GM12878 (cell line): ENCODE results near the gene TESK2. TPM values are rescaled to one million over a fixed set of nuclear protein-coding genes. Genes with fewer than 3 reads are reported as not detected.

ENCODE experiments used
- ATAC-seq: fragments of 200-7000 bp; cut with Tn5 transposase; 3 replicates; pipeline ENCODE4 v1.9.1; 2020; ENCODE audit warnings: mild to moderate bottlenecking, moderate library complexity
- BruUV-seq: library from RNA; stranded (reverse); fragments of 400-500 nt; replicated peaks from 2 replicates; lab custom pipeline; 2021; lab: Mats Ljungman, UMichigan
- CTCF ChIA-PET: fragments of 300-600 bp; sonication (Branson Sonifier 250); formaldehyde crosslinking; extraction: SDS; loops from one replicate; lab custom pipeline; 2021; ENCODE audit warnings: inconsistent platforms; lab: Yijun Ruan, JAX
- POLR2A ChIA-PET: fragments of 350-600 bp; formaldehyde crosslinking; extraction: SDS; loops from one replicate; lab custom pipeline; 2021; ENCODE audit warnings: inconsistent platforms; lab: Charles Lee
- RAD21 ChIA-PET: fragments of 300-600 bp; sonication (Branson Sonifier 250); formaldehyde crosslinking; loops from one replicate; lab custom pipeline; 2023; ENCODE audit warnings: antibody characterized with exemption; ENCODE audit not compliant: unreplicated experiment; lab: Charles Lee
- SMC1A ChIA-PET: fragments of 300-600 bp; sonication (Branson Sonifier 250); formaldehyde crosslinking; loops from one replicate; lab custom pipeline; 2023; ENCODE audit not compliant: unreplicated experiment, uncharacterized antibody; lab: Charles Lee
- DNase-seq: peaks from one replicate; pipeline ENCODE4 v3.0.0-alpha.2; 2011; ENCODE audit warnings: low read depth, low spot score
- FAIRE-seq: peaks from 3 replicates; lab custom pipeline; 2011; peaks lifted over from hg19 to GRCh38; lab: Jason Lieb, UNC
- H2AFZ ChIP-seq: 2 replicates; pipeline ENCODE4 v1.6.0; 2011; ENCODE audit warnings: low read depth, low read length, control low read depth; ENCODE audit not compliant: control insufficient read depth
- H3K27ac ChIP-seq: 2 replicates; pipeline ENCODE4 v1.5.1; 2011; ENCODE audit warnings: control low read depth; ENCODE audit not compliant: control insufficient read depth, insufficient read depth
- H3K27me3 ChIP-seq, 2 experiments: replicated peaks in 1 of 2; 2 replicates each; pipeline versions ENCODE4 v1.6.0 to v1.6.1; 2011; ENCODE audit warnings: low read length in 1 of 2; ENCODE audit not compliant: control insufficient read depth in 2 of 2, insufficient read depth in 2 of 2
- H3K36me3 ChIP-seq, 2 experiments: 2 replicates each; pipeline ENCODE4 v1.5.1; 2011; ENCODE audit warnings: low read length in 1 of 2; ENCODE audit not compliant: control insufficient read depth in 2 of 2, insufficient read depth in 2 of 2
- H3K4me1 ChIP-seq: 2 replicates; pipeline ENCODE4 v1.6.1; 2011; ENCODE audit warnings: mild to moderate bottlenecking, low read length, moderate library complexity, mixed read lengths; ENCODE audit not compliant: control insufficient read depth, insufficient read depth
- H3K4me2 ChIP-seq: 2 replicates; pipeline ENCODE4 v1.6.0; 2011; ENCODE audit warnings: control low read depth; ENCODE audit not compliant: control insufficient read depth, insufficient read depth
- H3K4me3 ChIP-seq: fragments of 200-600 bp; sonication (generic); 2 replicates; pipeline ENCODE4 v1.5.1; 2016
- H3K79me2 ChIP-seq: 2 replicates; pipeline ENCODE4 v1.6.0; 2011; ENCODE audit warnings: low read length; ENCODE audit not compliant: control insufficient read depth, insufficient read depth
- H3K9ac ChIP-seq: 2 replicates; pipeline ENCODE4 v1.8.0; 2011; ENCODE audit warnings: low read length, control low read depth, mixed read lengths; ENCODE audit not compliant: control insufficient read depth, insufficient read depth
- H3K9me3 ChIP-seq: replicated peaks from 3 replicates; pipeline ENCODE4 v1.5.1; 2011; ENCODE audit warnings: mild to moderate bottlenecking, low read length; ENCODE audit not compliant: control insufficient read depth, insufficient read depth
- H4K20me1 ChIP-seq: 2 replicates; pipeline ENCODE4 v1.6.0; 2011; ENCODE audit not compliant: control insufficient read depth, insufficient read depth
- CBX3 ChIP-seq: fragments of 200-600 bp; sonication (generic); IDR thresholded peaks from 2 replicates; pipeline ENCODE4 v1.6.1; 2016; ENCODE audit warnings: low read depth, borderline replicate concordance
- CEBPB ChIP-seq, 2 experiments: fragments of 150-350 bp in 1 of 2; IDR thresholded peaks; 2 replicates each; pipeline ENCODE4 v1.6.1; 2012 to 2014; ENCODE audit warnings: low read depth in 2 of 2, low read length in 2 of 2, borderline replicate concordance in 1 of 2, inconsistent platforms in 1 of 2
- DPF2 ChIP-seq: fragments of 450-650 bp; IDR thresholded peaks from 2 replicates; pipeline ENCODE4 v1.6.1; 2017; ENCODE audit warnings: mild to moderate bottlenecking
- GATAD2B ChIP-seq: fragments of 450-650 bp; conservative IDR thresholded peaks from 2 replicates; pipeline ENCODE4 v1.6.1; 2017; ENCODE audit warnings: low read depth, mild to moderate bottlenecking, moderate library complexity
- IRF4 ChIP-seq: IDR thresholded peaks from 2 replicates; pipeline ENCODE4 v1.6.1; 2011; ENCODE audit warnings: low read depth, low read length
- MEF2B ChIP-seq: fragments of 450-650 bp; IDR thresholded peaks from 2 replicates; pipeline ENCODE4 v1.6.1; 2018; ENCODE audit warnings: mild to moderate bottlenecking, moderate library complexity; ENCODE audit not compliant: partially characterized antibody, poor library complexity, severe bottlenecking
- MXI1 ChIP-seq: fragments of 150-350 bp; IDR thresholded peaks from 2 replicates; pipeline ENCODE4 v1.6.1; 2011; ENCODE audit warnings: low read depth, mild to moderate bottlenecking, inconsistent platforms, low read length, improper control_type of control experiment
- RELA ChIP-seq: fragments of 450-650 bp; IDR thresholded peaks from 2 replicates; pipeline ENCODE4 v1.8.0; 2014; ENCODE audit warnings: borderline replicate concordance; ENCODE audit not compliant: partially characterized antibody
- WGBS: methylation state at CpG from one replicate; pipeline ENCODE4 v1.1.6; 2016; ENCODE audit warnings: low lambda C conversion rate; ENCODE audit not compliant: insufficient replicate concordance, insufficient coverage; ENCODE audit errors: missing lambda C conversion rate; 5-methylcytosine and 5-hydroxymethylcytosine counted together
- in situ Hi-C: fragments of 300-500 bp; cut with MboI; formaldehyde crosslinking; loops from 9 replicates; pipeline ENCODE4 v1.14.3; 2018; ENCODE audit warnings: mixed read lengths
- intact Hi-C: fragments of 100-400 bp; cut with micrococcal nuclease; formaldehyde crosslinking; loops from one replicate; pipeline ENCODE4 v1.14.2; 2022; ENCODE audit not compliant: unreplicated experiment
- polyA plus RNA-seq, 11 experiments: library from polyadenylated mRNA; depleted of rRNA in 4 of 11; unstranded in 6 of 11; stranded (reverse) in 5 of 11; fragments of >200 nt; fragmentation: Nextera tagmentation in 4 of 11; fragmentation: Illumina TruSeq in 1 of 11; extraction: Ambion mirVana in 4 of 11; extraction: Trizol in 1 of 11; gene quantifications; 1 replicate in 1 of 11; 2 replicates in 10 of 11; pipeline versions ENCODE4 v1.2.1 to v1.2.3, GENCODE V29; 2011 to 2016; ENCODE audit warnings: inconsistent platforms in 2 of 11, missing spikeins in 2 of 11, low read depth in 1 of 11
- total RNA-seq, 4 experiments: library from RNA; depleted of rRNA in 3 of 4; stranded (reverse); fragments of >200 nt in 3 of 4; fragmentation: Illumina TruSeq in 1 of 4; extraction: Trizol in 1 of 4; gene quantifications; 2 replicates each; pipeline versions ENCODE4 v1.2.1 to v1.2.3, GENCODE V29; 2013 to 2021
- TF ChIP-seq, protein P1 (sequence below): fragments of 450-650 bp; IDR thresholded peaks from 2 replicates; pipeline ENCODE4 v1.6.1; 2017; ENCODE audit warnings: borderline replicate concordance

Gene TESK2
- total and polyA plus RNA-seq, 10 of the 15 experiments (the other 5 are each of a cell fraction or from before 2014, with no cell fraction given): 2.2 to 10.0 (median 5.7) TPM

DNA sequence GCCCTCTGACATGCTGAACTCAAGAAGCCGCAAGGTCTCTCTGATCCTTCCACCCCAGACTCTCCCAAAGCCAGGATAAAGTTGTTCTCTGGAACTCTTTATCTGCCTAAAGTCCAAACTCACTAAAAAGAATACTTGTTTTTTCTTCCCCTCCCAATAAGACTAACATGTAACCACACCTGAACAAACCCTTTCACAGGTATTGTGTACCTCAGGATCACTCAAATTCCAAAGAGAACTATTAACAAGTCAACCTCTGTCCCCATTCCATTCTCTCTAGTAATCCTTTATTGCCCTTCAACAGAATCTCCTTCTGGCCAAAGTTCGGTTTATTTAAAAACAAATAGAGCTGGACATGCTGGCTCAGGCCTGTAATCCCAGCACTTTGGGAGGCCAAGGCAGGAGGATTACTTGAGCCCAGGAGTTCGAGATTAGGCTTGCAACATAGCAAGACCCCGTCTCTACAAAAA, 155.1 kb downstream of the TESK2 start (continued):
- TF ChIP-seq CEBPB (IDR thresholded peaks at IDR 0.05; ENCODE audit: borderline replicate concordance in 1 of 2, low read depth in 2 of 2, low read length in 2 of 2) (no peak), MXI1 (no peak), GATAD2B (no peak), MEF2B (no peak), IRF4 (no peak), RELA (no peak)
- TF ChIP-seq, protein P1, sequence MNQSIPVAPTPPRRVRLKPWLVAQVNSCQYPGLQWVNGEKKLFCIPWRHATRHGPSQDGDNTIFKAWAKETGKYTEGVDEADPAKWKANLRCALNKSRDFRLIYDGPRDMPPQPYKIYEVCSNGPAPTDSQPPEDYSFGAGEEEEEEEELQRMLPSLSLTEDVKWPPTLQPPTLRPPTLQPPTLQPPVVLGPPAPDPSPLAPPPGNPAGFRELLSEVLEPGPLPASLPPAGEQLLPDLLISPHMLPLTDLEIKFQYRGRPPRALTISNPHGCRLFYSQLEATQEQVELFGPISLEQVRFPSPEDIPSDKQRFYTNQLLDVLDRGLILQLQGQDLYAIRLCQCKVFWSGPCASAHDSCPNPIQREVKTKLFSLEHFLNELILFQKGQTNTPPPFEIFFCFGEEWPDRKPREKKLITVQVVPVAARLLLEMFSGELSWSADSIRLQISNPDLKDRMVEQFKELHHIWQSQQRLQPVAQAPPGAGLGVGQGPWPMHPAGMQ: no peak

DNA sequence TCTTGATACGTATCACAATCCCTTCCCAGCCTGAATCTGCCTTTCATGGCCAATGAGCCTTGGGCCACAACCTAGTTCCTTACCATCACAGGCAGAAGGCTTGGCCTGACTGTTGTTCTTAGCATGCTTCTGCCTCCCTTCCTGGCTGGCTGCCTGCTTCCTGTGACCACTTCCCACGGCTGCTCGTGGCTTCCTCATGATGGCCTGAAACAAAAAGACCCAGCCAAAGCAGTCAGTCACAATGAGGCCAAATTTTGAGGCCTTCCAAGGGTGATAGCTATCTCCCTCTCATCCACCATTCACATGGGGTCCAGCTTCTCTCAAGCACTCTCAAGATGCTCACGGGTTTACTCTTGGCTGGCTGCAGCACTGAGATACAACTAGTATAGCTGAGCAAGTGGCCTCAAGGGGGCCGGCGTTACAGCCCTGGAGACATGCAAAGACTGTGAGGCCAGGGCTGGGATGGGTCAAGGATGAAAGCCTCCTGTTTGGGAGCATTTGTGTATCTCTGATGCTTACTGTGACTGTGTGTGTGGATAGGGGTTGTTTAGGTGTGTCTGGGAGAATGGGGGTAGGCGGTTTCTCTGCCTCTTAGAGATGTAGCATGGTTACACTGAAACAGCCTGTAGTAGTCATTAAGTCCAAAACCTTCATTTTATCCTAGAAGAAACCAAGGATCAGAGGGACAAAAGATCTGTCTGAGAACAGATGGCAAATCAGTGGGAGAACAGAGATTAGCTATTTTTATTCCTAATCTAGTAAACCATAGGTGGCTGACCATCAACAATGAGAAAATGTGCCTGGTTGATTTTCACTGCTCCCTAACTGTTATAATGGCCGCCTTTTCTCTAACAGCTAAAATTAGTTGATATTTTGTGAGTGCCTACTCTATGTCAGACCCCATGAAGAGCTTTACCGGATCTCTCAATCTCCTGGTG, 156.4 kb downstream of the TESK2 start:
- RAD21 ChIA-PET: no interaction called here
- DNase-seq (no peak), FAIRE-seq (no peak), ATAC-seq (0 out of 3 replicates have a peak, but pooled peaks have one; percentile 10)
- no peak overlapping the region for H3K9ac ChIP-seq
- intact Hi-C loops (no loop called here), in situ Hi-C loops (no loop called here)
- WGBS: 42% methylated on average over 9 of the region's 9 CpGs
- no peaks in the 10 kb centered on the region for H4K20me1 ChIP-seq
- H3K36me3 ChIP-seq: peaks cover 0 to 10% of the 10 kb centered on the region in 2 experiments; a peak in 2 of 4 replicates
- SMC1A ChIA-PET: interaction anchor here (0.8 to 1.5 kb wide), 3 partner anchors 9 to 320 kb away, joined by 3 to 4 read pairs (median 3); no protein-coding TSS in a partner anchor
- CTCF ChIA-PET: interaction anchor here (0.5 kb wide), 1 partner anchor 409 kb away, joined by 3 read pairs; no protein-coding TSS in a partner anchor
- H3K79me2 ChIP-seq: peaks cover 11% of the 10 kb centered on the region
- TF ChIP-seq DPF2 (no peak), CBX3 (no peak)
- no peak overlapping the region for H3K27ac ChIP-seq
- H2AFZ ChIP-seq: no peak overlapping the region; the same call in 1 of the 2 replicates
- H3K9me3 ChIP-seq: no peaks in the 10 kb centered on the region
- no peaks in the 10 kb centered on the region; the same call in 1 of the 2 replicates for H3K4me1 ChIP-seq
- POLR2A ChIA-PET: interaction anchor here (1.8 kb wide), 1 partner anchor 10 kb away, joined by 5 read pairs; no protein-coding TSS in a partner anchor
- no peaks in the 10 kb centered on the region for H3K27me3 ChIP-seq
- H3K4me2 ChIP-seq: no peak overlapping the region
- no peak overlapping the region for H3K4me3 ChIP-seq
- BruUV-seq: no TSS peak
